Measurements from ENCODE around the gene SLC6A2.

SLC6A2 gene

GRCh38 chr16:55660828-55661227 lies 5.0 kb downstream of the SLC6A2 start:
- ATAC-seq: no peak
- TF ChIP-seq ISL1 (CRISPR knock-in tag; IDR thresholded peaks at IDR 0.05): no peak
- no peak for TF ChIP-seq ARNTL (CRISPR knock-in tag; IDR thresholded peaks at IDR 0.05; ENCODE audit: borderline replicate concordance, low read depth)
- no peak for TF ChIP-seq TOX (CRISPR knock-in tag; IDR thresholded peaks at IDR 0.05; ENCODE audit: borderline replicate concordance)
- TF ChIP-seq POU6F1 (CRISPR knock-in tag; IDR thresholded peaks at IDR 0.05; ENCODE audit: borderline replicate concordance, low read depth): no peak
- TF ChIP-seq ZFP30 (CRISPR knock-in tag; IDR thresholded peaks at IDR 0.05): no peak
- TF ChIP-seq, protein P1, sequence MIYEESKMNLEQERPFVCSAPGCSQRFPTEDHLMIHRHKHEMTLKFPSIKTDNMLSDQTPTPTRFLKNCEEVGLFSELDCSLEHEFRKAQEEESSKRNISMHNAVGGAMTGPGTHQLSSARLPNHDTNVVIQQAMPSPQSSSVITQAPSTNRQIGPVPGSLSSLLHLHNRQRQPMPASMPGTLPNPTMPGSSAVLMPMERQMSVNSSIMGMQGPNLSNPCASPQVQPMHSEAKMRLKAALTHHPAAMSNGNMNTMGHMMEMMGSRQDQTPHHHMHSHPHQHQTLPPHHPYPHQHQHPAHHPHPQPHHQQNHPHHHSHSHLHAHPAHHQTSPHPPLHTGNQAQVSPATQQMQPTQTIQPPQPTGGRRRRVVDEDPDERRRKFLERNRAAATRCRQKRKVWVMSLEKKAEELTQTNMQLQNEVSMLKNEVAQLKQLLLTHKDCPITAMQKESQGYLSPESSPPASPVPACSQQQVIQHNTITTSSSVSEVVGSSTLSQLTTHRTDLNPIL (CRISPR knock-in tag; IDR thresholded peaks at IDR 0.05; ENCODE audit: low read depth): no peak
- no peak for TF ChIP-seq PPARA (CRISPR knock-in tag; IDR thresholded peaks at IDR 0.05; ENCODE audit: borderline replicate concordance)
- no peak for TF ChIP-seq ZNF70 (CRISPR knock-in tag; IDR thresholded peaks at IDR 0.05)
- no peak for TF ChIP-seq BACH2 (CRISPR knock-in tag; IDR thresholded peaks at IDR 0.05; ENCODE audit: borderline replicate concordance)
- TF ChIP-seq GLIS3 (CRISPR knock-in tag; IDR thresholded peaks at IDR 0.05): no peak
- no peak for TF ChIP-seq ZNF8 (CRISPR knock-in tag; IDR thresholded peaks at IDR 0.05)
- no peak for TF ChIP-seq ZNF565 (CRISPR knock-in tag; conservative IDR thresholded peaks at IDR 0.05; ENCODE audit: low read depth)

- TF ChIP-seq, protein P1 (CRISPR knock-in tag; IDR thresholded peaks at IDR 0.05; ENCODE audit: low read depth): no peak
- TF ChIP-seq ARNTL (CRISPR knock-in tag; IDR thresholded peaks at IDR 0.05; ENCODE audit: borderline replicate concordance, low read depth) (no peak), CSDC2 (CRISPR knock-in tag; IDR thresholded peaks at IDR 0.05) (no peak), BACH2 (CRISPR knock-in tag; IDR thresholded peaks at IDR 0.05; ENCODE audit: borderline replicate concordance) (no peak), ESRRG (CRISPR knock-in tag; IDR thresholded peaks at IDR 0.05) (no peak), POU6F1 (CRISPR knock-in tag; IDR thresholded peaks at IDR 0.05; ENCODE audit: borderline replicate concordance, low read depth) (no peak), TOX (CRISPR knock-in tag; IDR thresholded peaks at IDR 0.05; ENCODE audit: borderline replicate concordance) (no peak), ZFP3 (CRISPR knock-in tag; IDR thresholded peaks at IDR 0.05) (no peak), PATZ1 (CRISPR knock-in tag; IDR thresholded peaks at IDR 0.05; ENCODE audit: borderline replicate concordance) (no peak), ZNF70 (CRISPR knock-in tag; IDR thresholded peaks at IDR 0.05) (peak; percentile 88), TCF4 (CRISPR knock-in tag; IDR thresholded peaks at IDR 0.05; ENCODE audit: borderline replicate concordance) (peak; percentile 47; the same call in 1 of the 2 replicates)
- TF ChIP-seq, protein P2, sequence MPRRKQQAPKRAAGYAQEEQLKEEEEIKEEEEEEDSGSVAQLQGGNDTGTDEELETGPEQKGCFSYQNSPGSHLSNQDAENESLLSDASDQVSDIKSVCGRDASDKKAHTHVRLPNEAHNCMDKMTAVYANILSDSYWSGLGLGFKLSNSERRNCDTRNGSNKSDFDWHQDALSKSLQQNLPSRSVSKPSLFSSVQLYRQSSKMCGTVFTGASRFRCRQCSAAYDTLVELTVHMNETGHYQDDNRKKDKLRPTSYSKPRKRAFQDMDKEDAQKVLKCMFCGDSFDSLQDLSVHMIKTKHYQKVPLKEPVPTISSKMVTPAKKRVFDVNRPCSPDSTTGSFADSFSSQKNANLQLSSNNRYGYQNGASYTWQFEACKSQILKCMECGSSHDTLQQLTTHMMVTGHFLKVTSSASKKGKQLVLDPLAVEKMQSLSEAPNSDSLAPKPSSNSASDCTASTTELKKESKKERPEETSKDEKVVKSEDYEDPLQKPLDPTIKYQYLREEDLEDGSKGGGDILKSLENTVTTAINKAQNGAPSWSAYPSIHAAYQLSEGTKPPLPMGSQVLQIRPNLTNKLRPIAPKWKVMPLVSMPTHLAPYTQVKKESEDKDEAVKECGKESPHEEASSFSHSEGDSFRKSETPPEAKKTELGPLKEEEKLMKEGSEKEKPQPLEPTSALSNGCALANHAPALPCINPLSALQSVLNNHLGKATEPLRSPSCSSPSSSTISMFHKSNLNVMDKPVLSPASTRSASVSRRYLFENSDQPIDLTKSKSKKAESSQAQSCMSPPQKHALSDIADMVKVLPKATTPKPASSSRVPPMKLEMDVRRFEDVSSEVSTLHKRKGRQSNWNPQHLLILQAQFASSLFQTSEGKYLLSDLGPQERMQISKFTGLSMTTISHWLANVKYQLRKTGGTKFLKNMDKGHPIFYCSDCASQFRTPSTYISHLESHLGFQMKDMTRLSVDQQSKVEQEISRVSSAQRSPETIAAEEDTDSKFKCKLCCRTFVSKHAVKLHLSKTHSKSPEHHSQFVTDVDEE (CRISPR knock-in tag; IDR thresholded peaks at IDR 0.05): peak; percentile 62; the same call in 1 of the 2 replicates
Measured at GRCh38 chr16:55661941-55662643, 6.3 kb downstream of the SLC6A2 start.

More at GRCh38 chr16:55661941-55662643, 6.3 kb downstream of the SLC6A2 start:
- ATAC-seq: peak; percentile 45

All from SK-N-SH treated with all-trans-retinoic acid at 6 μM for 48 hours (cell line).